Transverse colon (tissue), 4 donors: ENCODE results near the gene CLTRN. TPM values are rescaled to one million over a fixed set of nuclear protein-coding genes. Genes with fewer than 3 reads are reported as not detected.

Experiments used
- DNase-seq: peaks from one replicate; pipeline ENCODE4 v3.0.0-alpha.2; 2019
- H3K27ac ChIP-seq, 4 donors: fragments of 200-600 bp; sonication (generic); 2 replicates each; pipeline ENCODE4 v1.5.1; 2016 to 2018; ENCODE audit warnings: inconsistent platforms in 4 of 4
- H3K27me3 ChIP-seq: fragments of 200-600 bp; sonication (generic); 2 replicates; pipeline ENCODE4 v1.5.1; 2017; ENCODE audit warnings: inconsistent platforms
- H3K36me3 ChIP-seq, 4 donors: fragments of 200-600 bp; sonication (generic); 2 replicates each; pipeline ENCODE4 v1.5.1; 2017 to 2019; ENCODE audit warnings: inconsistent platforms in 4 of 4
- H3K4me1 ChIP-seq, 4 donors: fragments of 200-600 bp; sonication (generic); 2 replicates each; pipeline ENCODE4 v1.5.1; 2017 to 2020; ENCODE audit warnings: inconsistent platforms in 4 of 4
- H3K4me3 ChIP-seq, 4 donors: fragments of 200-600 bp; sonication (generic); 1 replicate in 1 of 4; 2 replicates in 3 of 4; pipeline versions ENCODE4 v1.5.1 to v1.6.1; 2017 to 2019; ENCODE audit warnings: inconsistent platforms in 4 of 4
- H3K9me3 ChIP-seq, 2 donors: fragments of 200-600 bp; sonication (generic); 2 replicates each; pipeline ENCODE4 v1.5.1; 2017 to 2019; ENCODE audit warnings: inconsistent platforms in 2 of 2
- CTCF ChIP-seq, 5 experiments: fragments of 200-600 bp in 3 of 5; fragments of 450-650 bp in 2 of 5; sonication (generic) in 3 of 5; IDR thresholded peaks; 1 replicate in 2 of 5; 2 replicates in 3 of 5; pipeline ENCODE4 v1.5.1; 2016 to 2017; ENCODE audit warnings: antibody characterized with exemption in 5 of 5, inconsistent platforms in 3 of 5, mild to moderate bottlenecking in 2 of 5, moderate library complexity in 1 of 5
- EP300 ChIP-seq: sonication (generic); formaldehyde crosslinking; IDR thresholded peaks from one replicate; pipeline ENCODE4 v1.6.1; 2017; ENCODE audit warnings: antibody characterized with exemption, low read depth
- POLR2A ChIP-seq: fragments of 450-650 bp; IDR thresholded peaks from one replicate; pipeline ENCODE4 v1.6.1; 2016; ENCODE audit warnings: antibody characterized with exemption, mild to moderate bottlenecking, moderate library complexity
- POLR2AphosphoS5 ChIP-seq, 3 donors: sonication (generic); formaldehyde crosslinking; IDR thresholded peaks; one replicate each; pipeline ENCODE4 v1.6.1; 2016; ENCODE audit warnings: antibody characterized with exemption in 3 of 3
- WGBS, 2 donors: methylation state at CpG; one replicate each; pipeline ENCODE4 v1.1.5; 2018; ENCODE audit warnings: low coverage in 1 of 2; 5-methylcytosine and 5-hydroxymethylcytosine counted together
- in situ Hi-C, 4 donors: fragments of 200-750 bp; cut with MboI; loops; one replicate each; pipeline versions ENCODE4 v1.15.0 to v1.15.1; 2017; ENCODE audit warnings: low sequenced_read_pairs in 3 of 4, low pct_ligation_motif_present in 1 of 4, low pct_unique_long_range_greater_than_20kb in 1 of 4
- intact Hi-C: fragments of 100-400 bp; cut with DNase I; formaldehyde crosslinking; loops from one replicate; pipeline ENCODE4 v1.15.1; 2023; ENCODE audit warnings: low total_unique reads
- total RNA-seq, 4 donors: library from RNA; depleted of rRNA; stranded (reverse); fragments of >200 nt; gene quantifications; one replicate each; pipeline ENCODE4 v1.1.0, GENCODE V29; 2016

Gene CLTRN
- total RNA-seq, 4 donors from 2014 or later = 0.48 TPM; not detected in 3

- in situ Hi-C loops (loop anchor here in 2 of 4 donors (25.0 kb wide), 3 partner anchors 92 to 992 kb away; partner anchors contain the start of genes PIGA (in 1 of the 2) and ZRSR2 (in 1 of the 2)), intact Hi-C loops (no loop called here)
- no peak for TF ChIP-seq CTCF (IDR thresholded peaks at IDR 0.05)
- TF ChIP-seq POLR2A = no peak
- TF ChIP-seq EP300 = no peak
- TF ChIP-seq POLR2AphosphoS5 (IDR thresholded peaks at IDR 0.05) = no peak
- DNase-seq = no peak
- Histone ChIP-seq H3K36me3 (no peaks in the 10 kb centered on the region), H3K4me3 (no peak overlapping the region), H3K9me3 (no peaks in the 10 kb centered on the region), H3K27me3 (no peaks in the 10 kb centered on the region), H3K27ac (no peak overlapping the region), H3K4me1 (no peaks in the 10 kb centered on the region)
- 91% methylated on average over 6 of the region's 6 CpGs; no CpG with 5 or more reads in 1 of the 2 donors for WGBS, 2 donors
Observed at GRCh38 chrX:15694941-15695451, 30.4 kb upstream of the CLTRN start.

- peak; percentile 53 to 85 (median 60) for TF ChIP-seq CTCF (IDR thresholded peaks at IDR 0.05)
- no peak for TF ChIP-seq POLR2A
- no peaks in the 10 kb centered on the region for H3K4me1 ChIP-seq
- H3K27me3 ChIP-seq = no peaks in the 10 kb centered on the region
- peak; percentile 60 for DNase-seq
- no peak overlapping the region for H3K4me3 ChIP-seq
- in situ Hi-C loops = loop anchor here in 2 of 4 donors (25.0 kb wide), 3 partner anchors 100 to 1000 kb away; partner anchors contain the start of genes PIGA (in 1 of the 2) and ZRSR2 (in 1 of the 2)
- 0 to 41% methylated on average over 2 to 6 of the region's 6 CpGs for WGBS, 2 donors
- no peaks in the 10 kb centered on the region for H3K36me3 ChIP-seq
- no peak overlapping the region for H3K27ac ChIP-seq
- H3K9me3 ChIP-seq = no peaks in the 10 kb centered on the region
- intact Hi-C loops = loop anchor here (10.0 kb wide), 1 partner anchor 48 kb away; the partner anchor contains the start of gene CA5B
Observed at GRCh38 chrX:15686818-15687685, 22.4 kb upstream of the CLTRN start.

- Histone ChIP-seq H3K27me3 (no peaks in the 10 kb centered on the region), H3K9me3 (no peaks in the 10 kb centered on the region), H3K4me3 (no peak overlapping the region), H3K36me3 (no peaks in the 10 kb centered on the region), H3K27ac (no peak overlapping the region), H3K4me1 (no peaks in the 10 kb centered on the region)
- 67 to 93% methylated on average over 2 to 6 of the region's 6 CpGs for WGBS, 2 donors
- intact Hi-C loops (loop anchor here (10.0 kb wide), 1 partner anchor 52 kb away; the partner anchor contains the start of gene CA5B), in situ Hi-C loops (loop anchor here in 2 of 4 donors (25.0 kb wide), 3 partner anchors 104 to 1004 kb away; partner anchors contain the start of genes PIGA (in 1 of the 2) and ZRSR2 (in 1 of the 2))
- no peak for DNase-seq
- TF ChIP-seq POLR2A = no peak
- TF ChIP-seq POLR2AphosphoS5 (IDR thresholded peaks at IDR 0.05) = no peak
- no peak for TF ChIP-seq EP300
- no peak for TF ChIP-seq CTCF (IDR thresholded peaks at IDR 0.05)
Observed at GRCh38 chrX:15683193-15683592, 18.6 kb upstream of the CLTRN start.

GRCh38 chrX:15681433-15681832 is 16.8 kb upstream of the CLTRN start:
- in situ Hi-C loops (loop anchor here in 2 of 4 donors (25.0 kb wide), 3 partner anchors 106 to 1006 kb away; partner anchors contain the start of genes PIGA (in 1 of the 2) and ZRSR2 (in 1 of the 2)), intact Hi-C loops (loop anchor here (10.0 kb wide), 1 partner anchor 53 kb away; the partner anchor contains the start of gene CA5B)
- H3K9me3 ChIP-seq = no peaks in the 10 kb centered on the region
- no peaks in the 10 kb centered on the region for H3K36me3 ChIP-seq
- no peak overlapping the region for H3K27ac ChIP-seq
- 87% methylated on average over 3 of the region's 3 CpGs; no CpG with 5 or more reads in 1 of the 2 donors for WGBS, 2 donors
- DNase-seq = no peak
- TF ChIP-seq CTCF (IDR thresholded peaks at IDR 0.05) (no peak), POLR2AphosphoS5 (IDR thresholded peaks at IDR 0.05) (no peak), EP300 (no peak), POLR2A (no peak)
- peaks cover 2 to 6% (median 4%) of the 10 kb centered on the region in 4 donors for H3K4me1 ChIP-seq
- no peak overlapping the region for H3K4me3 ChIP-seq
- no peaks in the 10 kb centered on the region for H3K27me3 ChIP-seq
